ENCODE results near the gene SOD2. TPM values are rescaled to one million over a fixed set of nuclear protein-coding genes. Genes with fewer than 3 reads are reported as not detected.

SOD2 gene
- total RNA-seq, 1 experiment from 2014 or later: 180 TPM

GRCh38 chr6:159701413-159701999, 8.5 kb upstream of the SOD2 start:
- in situ Hi-C loops (cut with HindIII; ENCODE audit: low pct_unique_long_range_greater_than_20kb, low sequenced_read_pairs): no loop called here
- TF ChIP-seq POLR2AphosphoS5 (IDR thresholded peaks at IDR 0.05; ENCODE audit: low read depth, low read length) (no peak), REST (IDR thresholded peaks at IDR 0.05; ENCODE audit: insufficient read depth in 1 of 2, low read depth in 2 of 2, low read length in 1 of 2) (no peak), CTCF (IDR thresholded peaks at IDR 0.05) (no peak), TCF7L2 (IDR thresholded peaks at IDR 0.05; ENCODE audit: low read depth, low read length) (no peak), SIN3A (IDR thresholded peaks at IDR 0.05; ENCODE audit: borderline replicate concordance, insufficient read depth, low read depth, low read length) (no peak)
- Histone ChIP-seq H3K27me3 (ENCODE audit: control insufficient read depth, insufficient read depth, low read length) (no peaks in the 10 kb centered on the region), H3K4me1 (ENCODE audit: control insufficient read depth, insufficient read depth, low read length) (peaks cover 3% of the 10 kb centered on the region; the same call in 1 of the 2 replicates), H3K27ac (ENCODE audit: low read length) (no peak overlapping the region), H3K9me3 (ENCODE audit: control insufficient read depth, insufficient read depth, low read depth, low read length) (no peaks in the 10 kb centered on the region), H3K4me3 (ENCODE audit: low read depth in 2 of 2, low read length in 2 of 2) (no peak overlapping the region), H3K36me3 (ENCODE audit: control insufficient read depth, insufficient read depth, low read length) (no peaks in the 10 kb centered on the region)
- DNase-seq (ENCODE audit: low read depth, low spot score) (no peak), ATAC-seq (peak; percentile 62; the same call in 1 of the 2 replicates)
- TSS peak; percentile 38 for BruUV-seq (replicated peaks)
- intact Hi-C loops (cut with micrococcal nuclease; ENCODE audit: unreplicated experiment): no loop called here
- ChIA-PET CTCF (interaction anchor here (0.7 kb wide), 1 partner anchor 42 kb away, joined by 3 read pairs; no protein-coding TSS in a partner anchor), POLR2A (no interaction called here)

- DNase-seq (ENCODE audit: low read depth, low spot score) (no peak), ATAC-seq (peak; percentile 34; the same call in 1 of the 2 replicates)
- BruUV-seq (replicated peaks): no TSS peak
- no peak overlapping the region for H3K27ac ChIP-seq (ENCODE audit: low read length)
- intact Hi-C loops (cut with micrococcal nuclease; ENCODE audit: unreplicated experiment): no loop called here
- ChIA-PET CTCF (no interaction called here), POLR2A (no interaction called here)
- TF ChIP-seq TCF7L2 (IDR thresholded peaks at IDR 0.05; ENCODE audit: low read depth, low read length): no peak
- no peak for TF ChIP-seq SIN3A (IDR thresholded peaks at IDR 0.05; ENCODE audit: borderline replicate concordance, insufficient read depth, low read depth, low read length)
- TF ChIP-seq POLR2AphosphoS5 (IDR thresholded peaks at IDR 0.05; ENCODE audit: low read depth, low read length): no peak
- no peak for TF ChIP-seq CTCF (IDR thresholded peaks at IDR 0.05)
- no peak for TF ChIP-seq REST (IDR thresholded peaks at IDR 0.05; ENCODE audit: insufficient read depth in 1 of 2, low read depth in 2 of 2, low read length in 1 of 2)
- no peaks in the 10 kb centered on the region for H3K9me3 ChIP-seq (ENCODE audit: control insufficient read depth, insufficient read depth, low read depth, low read length)
- H3K36me3 ChIP-seq (ENCODE audit: control insufficient read depth, insufficient read depth, low read length): no peaks in the 10 kb centered on the region
- in situ Hi-C loops (cut with HindIII; ENCODE audit: low pct_unique_long_range_greater_than_20kb, low sequenced_read_pairs): no loop called here
- no peak overlapping the region for H3K4me3 ChIP-seq (ENCODE audit: low read depth in 2 of 2, low read length in 2 of 2)
- no peaks in the 10 kb centered on the region for H3K27me3 ChIP-seq (ENCODE audit: control insufficient read depth, insufficient read depth, low read length)
- H3K4me1 ChIP-seq (ENCODE audit: control insufficient read depth, insufficient read depth, low read length): peaks cover 3% of the 10 kb centered on the region; the same call in 1 of the 2 replicates
Measured at GRCh38 chr6:159700970-159701369, 7.9 kb upstream of the SOD2 start.
